Measurements from ENCODE around the gene DLG2.

- TF ChIP-seq CTCF (IDR thresholded peaks at IDR 0.05; ENCODE audit: low read depth, low read length), result no peak
- no peak for TF ChIP-seq EZH2phosphoT487 (IDR thresholded peaks at IDR 0.05; ENCODE audit: low read depth)
Measured at GRCh38 chr11:85406316-85406715, 220.8 kb downstream of the DLG2 start.
